ENCODE measurements around the gene ZNF341.

- no peak for TF ChIP-seq CTCF (IDR thresholded peaks at IDR 0.05; ENCODE audit: low read depth, low read length)
- TF ChIP-seq EZH2phosphoT487 (IDR thresholded peaks at IDR 0.05; ENCODE audit: low read depth): no peak
Observed at GRCh38 chr20:33710681-33711445, 20.9 kb upstream of the ZNF341 start.
